HG02798 (cell line): ENCODE measurements around the gene SYT15.
"Not testable (repeated sequence)": the region's sequence is repeated elsewhere in the genome, so short reads cannot be mapped to it uniquely, and the experiment has no call there.

Experiments used
- ATAC-seq: cut with Tn5 transposase; IDR thresholded peaks from one replicate; pipeline ENCODE4 v1.9.1; 2021; ENCODE audit warnings: mild to moderate bottlenecking; ENCODE audit not compliant: unreplicated experiment, poor library complexity

SYT15 gene

DNA sequence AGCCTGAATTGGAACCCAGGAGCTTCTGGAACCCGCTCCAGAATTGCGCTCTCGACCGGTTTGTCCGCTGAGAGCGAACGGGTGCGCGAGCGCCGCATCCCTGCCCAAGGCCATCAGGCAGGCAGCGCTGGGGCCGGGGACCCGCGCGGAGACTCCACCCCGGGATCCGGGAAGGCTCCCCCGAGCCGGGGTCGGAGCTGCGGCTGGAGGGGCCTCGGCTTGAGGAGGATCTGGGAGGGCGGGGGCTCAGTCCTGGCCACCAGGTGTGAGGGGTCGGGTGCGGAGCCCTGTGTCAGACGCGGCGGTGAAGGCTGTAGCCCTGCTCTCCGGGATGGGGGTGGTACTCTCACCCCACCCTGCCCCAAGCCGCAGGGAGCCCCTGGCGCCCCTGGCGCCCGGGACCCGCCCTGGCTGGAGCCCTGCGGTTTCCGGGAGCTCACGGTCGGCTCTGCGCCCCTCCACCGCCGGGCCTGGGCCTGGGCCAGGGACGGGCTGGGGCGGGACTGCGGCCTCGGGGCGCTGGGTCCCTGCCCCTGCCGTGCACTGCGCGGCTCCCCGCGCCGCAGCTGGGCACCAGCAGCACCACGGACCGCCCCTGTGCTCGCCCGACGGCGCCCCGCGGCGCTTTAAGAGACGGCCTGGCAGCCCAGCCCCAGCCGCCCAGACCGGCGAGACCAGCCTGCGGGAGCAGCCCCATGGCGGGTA, at the start of gene SYT15:
Gene SYT15 (plus strand): TSS at position 655 of the 705 bp plus-strand sequence. CDS start 41 bp downstream, at position 696.
- ATAC-seq = not testable (repeated sequence)

DNA sequence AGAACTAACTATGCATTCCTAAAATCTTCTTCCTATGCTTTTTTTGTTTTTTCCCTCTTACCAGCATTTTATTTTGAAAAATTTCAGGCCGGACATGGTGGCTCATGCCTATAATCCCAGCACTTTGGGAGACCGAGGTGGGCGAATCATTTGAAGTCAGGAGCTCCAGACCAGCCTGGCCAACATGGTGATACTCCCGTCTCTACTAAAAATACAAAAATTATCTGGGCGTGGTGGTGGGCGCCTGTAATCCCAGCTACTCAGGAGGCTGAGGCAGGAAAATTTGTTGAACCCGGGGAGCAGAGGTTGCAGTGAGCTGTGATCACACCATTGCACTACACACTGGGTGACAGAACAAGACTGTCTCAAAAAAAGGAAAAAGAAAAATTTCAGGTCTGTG, 49.2 kb upstream of the SYT15 start:
- not testable (repeated sequence) for ATAC-seq

DNA sequence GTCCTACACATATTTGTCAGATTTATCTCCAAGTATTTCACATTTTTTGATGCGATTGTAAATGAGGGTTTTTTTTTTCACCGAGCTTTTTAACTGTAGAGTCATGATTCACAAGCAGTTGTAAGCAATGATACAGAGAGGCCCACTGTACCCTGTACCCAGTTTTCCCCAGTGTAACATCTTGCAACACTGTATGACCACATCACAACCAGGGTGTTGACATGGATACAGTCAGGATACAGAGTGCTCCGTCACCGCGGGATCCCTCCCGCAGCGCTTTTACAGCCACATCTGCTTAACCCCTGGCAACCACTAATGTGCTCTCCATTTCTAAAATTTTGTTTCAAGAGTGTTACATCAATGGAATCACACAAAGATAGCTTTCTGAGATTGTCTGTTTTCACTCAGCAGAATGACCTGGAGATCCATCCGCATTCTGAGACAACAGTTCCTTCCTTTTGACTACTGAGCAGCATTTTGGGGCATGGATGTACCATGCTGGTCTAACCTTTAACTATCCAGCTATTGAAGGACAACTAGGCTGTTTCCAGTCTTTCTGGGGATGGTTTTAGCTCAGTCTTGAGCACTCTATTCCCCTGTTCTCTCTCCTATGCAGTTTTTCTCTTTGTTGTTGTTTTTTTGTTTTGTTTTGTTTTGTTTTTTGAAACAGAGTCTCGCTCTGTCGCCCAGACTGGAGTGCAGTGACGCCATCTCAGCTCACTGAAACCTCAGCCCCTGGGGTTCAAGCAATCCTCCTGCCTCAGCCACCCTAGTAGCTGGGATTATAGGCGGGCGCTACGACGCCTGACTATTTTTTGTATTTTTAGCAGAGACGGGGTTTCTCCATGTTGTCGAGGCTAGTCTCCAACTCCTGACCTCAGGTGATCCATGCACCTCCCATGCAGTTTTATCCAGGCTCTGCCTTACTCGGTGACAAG, 48.4 kb upstream of the SYT15 start:
- no peak for ATAC-seq

DNA sequence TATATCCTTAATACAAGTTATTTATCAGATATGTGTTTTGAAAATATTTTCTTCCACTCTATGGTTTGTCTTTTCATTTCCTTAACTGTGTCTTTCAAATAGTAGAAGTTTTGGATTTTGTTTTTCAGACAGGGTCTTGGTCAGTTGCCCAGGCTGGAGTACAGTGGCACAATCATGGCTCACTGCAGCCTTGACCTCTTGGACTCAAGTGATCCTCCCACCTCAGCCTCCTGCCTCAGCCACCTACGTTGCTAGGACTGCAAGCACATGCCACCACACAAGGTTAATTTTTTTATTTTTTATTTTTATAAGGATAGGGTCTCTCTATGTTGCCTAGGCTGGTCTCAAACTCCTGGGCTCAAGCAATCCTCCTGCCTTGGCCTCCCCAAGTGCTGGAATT, 46.7 kb upstream of the SYT15 start:
- ATAC-seq = not testable (repeated sequence)

DNA sequence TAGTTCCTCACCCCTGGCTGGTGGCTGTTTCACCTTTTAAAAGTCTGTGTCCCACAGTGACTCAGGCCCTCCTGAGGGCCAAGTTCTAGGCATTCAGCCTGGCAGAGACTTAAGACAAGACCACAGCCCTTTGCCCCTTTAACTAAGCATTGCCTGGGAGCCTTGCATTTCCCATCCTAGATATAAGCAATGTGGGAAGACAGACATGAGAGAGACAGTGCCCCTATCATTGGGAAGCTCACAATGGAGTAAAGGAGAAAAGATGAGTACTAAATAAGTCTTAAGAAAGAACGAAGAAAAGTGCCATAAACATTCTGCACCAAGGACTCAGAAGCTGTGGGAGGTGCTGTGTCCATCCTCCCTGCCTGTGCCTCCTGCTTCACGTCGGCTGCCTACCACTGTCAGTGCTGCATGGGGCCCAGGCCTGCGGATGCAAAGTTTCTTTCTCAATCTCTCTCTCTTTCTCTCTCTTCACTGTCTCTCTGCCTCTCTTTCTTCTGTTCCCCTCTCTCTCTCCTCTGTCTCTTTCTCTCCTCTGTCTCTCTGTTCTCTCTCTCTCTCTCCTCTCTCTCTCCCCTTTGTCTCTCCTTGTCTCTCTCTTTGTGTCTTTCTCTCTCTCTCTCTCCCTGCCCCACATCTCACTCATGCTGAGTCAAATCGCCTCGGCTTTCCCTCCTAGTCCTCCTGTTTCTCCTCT, 44.0 kb upstream of the SYT15 start:
- no peak for ATAC-seq

DNA sequence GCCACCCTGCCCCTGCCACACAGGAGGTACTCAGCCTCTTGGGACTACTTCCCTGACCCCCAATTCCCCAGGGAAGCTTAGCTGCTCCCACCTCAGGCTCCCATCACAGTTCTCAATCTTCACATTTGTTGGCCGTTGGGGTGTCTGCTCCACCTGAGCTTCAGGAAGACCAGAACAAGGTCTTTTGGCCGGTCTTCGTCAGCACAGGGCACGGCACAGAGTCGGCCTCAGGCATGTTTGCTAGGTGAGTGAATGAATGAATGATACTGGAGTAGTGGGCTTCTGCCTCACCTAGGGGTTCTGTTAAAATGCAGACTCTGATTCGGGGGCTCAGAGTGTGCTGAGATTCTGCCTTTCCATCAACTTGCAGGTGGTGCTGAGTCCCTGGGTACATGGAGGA, 42.8 kb upstream of the SYT15 start:
- no peak for ATAC-seq

DNA sequence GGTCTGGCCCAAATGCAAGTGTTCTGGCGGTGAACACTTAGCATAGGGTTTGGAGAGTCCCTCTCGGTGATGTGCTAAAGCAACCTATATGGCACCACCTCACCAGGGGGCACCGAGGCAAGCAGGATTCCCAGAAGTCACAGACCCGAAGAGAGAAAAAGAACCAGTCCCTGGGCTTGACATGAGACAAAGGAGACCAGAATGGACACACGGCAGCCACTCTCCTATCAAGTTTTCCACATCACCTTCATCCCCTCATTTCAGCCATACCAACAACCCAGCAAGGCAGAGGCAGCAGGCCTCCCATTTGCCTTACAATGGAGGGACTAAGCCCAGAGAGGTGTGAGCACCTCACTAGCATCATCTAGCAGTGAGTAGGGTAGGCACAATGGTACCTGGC, 42.1 kb upstream of the SYT15 start:
- ATAC-seq = no peak

DNA sequence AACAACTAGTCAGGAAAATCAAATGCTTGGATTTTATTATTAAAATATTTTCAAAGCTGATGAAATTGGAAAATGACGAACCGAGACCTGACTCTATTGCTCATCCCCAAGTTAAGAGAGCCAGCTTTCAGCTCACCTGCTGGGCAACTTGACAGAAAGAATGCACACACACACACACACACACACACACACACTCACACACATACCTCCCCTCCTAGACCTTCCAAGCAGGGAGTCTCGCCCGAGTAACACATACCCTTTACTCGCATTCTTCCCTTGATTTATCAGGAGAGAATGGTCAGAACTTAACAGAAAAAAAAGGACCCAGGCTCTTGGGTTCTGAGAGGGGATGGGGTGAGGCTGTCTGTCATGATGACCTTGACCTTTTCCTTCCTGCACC, 41.6 kb upstream of the SYT15 start:
- ATAC-seq = no peak

DNA sequence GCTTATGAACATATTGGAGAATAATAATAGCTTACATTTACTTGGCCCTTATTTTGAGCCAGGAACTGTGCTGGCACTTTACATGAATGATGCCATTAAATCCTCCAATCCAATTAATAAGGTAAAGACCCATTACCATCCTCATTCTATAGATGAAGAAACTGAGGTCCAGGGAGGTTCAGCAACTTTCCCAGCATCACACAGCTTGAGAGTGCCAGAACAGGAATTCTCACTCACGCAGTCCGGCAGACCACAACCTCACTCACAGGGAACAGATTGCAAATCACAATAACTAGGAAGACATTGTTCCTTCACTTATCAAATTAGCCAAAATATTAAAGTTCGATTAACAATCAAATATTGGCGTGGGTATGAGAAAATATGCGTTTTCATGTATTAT, 40.8 kb upstream of the SYT15 start:
- no peak for ATAC-seq

DNA sequence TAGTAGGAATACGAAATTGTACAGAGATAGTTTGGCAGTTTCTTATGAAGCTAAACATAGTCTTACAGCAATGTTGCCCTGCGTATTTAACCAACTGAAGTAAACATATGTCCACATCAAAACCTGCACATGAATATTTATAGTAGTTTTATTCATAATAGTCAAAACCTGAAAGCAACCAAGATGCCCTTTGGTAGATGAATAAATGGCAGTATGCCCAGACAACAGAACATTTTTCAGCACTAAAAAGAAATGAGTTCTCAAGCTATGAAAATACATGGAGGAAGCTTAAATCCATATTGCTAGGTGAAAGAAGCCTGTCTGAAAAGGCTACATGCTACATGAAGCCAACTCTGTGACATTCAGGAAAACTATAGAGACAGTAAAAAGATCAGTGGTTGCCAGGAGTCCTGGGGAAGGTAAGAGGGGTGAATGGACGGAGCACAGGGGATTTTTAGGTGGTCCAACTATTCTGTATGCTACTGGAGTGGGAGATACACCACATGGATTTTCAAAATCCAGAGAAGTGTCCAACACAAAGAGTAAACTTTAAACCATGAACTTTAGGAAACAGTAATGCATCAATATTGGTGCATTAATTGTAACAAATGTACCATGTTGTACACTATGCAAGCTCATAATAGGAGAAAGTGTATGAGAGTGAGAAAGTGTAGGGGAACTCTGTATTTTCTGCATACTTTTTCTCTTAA, 40.1 kb upstream of the SYT15 start:
- ATAC-seq = no peak

DNA sequence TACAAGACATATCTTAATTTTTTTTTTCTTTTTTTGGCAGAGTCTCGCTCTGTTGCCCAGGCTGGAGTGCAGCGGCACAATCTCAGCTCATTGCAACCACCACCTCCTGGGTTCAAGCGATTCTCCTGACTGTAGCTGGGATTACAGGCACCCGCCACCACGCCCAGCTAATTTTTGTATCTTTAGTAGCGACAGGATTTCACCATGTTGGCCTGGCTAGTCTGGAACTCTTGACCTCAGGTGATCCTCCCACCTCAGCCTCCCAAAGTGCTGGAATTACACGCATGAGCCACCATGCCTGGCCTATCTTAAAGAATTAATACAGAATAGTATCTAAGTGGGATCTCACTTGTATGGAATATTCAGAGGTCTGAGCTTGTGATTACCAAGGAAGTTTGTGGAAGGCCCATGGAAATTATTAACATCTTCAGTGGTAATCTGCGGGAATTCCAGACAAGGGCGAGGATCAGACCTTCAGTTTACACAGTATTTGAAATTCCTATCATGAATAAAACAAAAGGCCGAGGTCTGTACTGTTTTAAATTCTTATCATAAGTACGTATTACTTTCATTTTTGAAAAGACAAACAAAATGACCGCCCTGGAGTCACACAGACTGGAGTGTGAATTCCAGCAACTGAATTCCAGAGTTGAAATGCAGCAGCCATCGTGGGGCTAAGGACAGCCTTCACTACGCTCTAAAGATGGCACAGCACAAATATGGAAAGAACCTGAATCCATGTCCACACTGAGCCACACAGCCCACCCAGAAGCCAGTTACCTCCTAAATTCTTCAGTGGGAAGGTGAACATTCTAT, 39.1 kb upstream of the SYT15 start:
- ATAC-seq = no peak

DNA sequence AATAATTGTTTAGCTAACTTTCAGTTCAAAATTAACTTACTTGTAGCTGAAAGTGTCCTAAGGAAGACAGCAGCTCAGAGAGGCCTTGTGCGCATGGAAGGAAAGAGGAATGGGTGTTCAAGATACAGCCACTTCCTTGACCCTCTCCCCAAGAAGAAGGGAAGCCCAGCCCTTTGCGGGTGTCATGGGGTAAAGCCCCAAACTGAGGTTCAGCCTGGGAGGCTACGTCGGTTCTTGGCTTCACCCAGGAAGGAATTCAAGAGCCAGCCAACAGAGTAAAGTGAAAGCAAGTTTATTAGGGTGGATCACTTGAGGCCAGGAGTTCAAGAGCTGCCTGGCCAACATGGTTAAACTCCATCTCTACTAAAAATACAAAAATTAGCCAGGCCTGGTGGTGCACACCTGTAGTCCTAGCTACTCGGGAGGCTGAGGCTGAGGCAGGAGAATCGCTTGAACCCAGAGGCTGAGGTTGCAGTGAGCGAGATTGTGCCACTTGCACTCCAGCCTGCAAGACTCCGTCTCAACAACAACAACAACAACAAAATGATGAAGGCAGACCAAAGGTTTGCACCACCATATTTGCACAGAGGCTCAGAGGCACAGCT, 38.4 kb upstream of the SYT15 start:
- no peak for ATAC-seq

DNA sequence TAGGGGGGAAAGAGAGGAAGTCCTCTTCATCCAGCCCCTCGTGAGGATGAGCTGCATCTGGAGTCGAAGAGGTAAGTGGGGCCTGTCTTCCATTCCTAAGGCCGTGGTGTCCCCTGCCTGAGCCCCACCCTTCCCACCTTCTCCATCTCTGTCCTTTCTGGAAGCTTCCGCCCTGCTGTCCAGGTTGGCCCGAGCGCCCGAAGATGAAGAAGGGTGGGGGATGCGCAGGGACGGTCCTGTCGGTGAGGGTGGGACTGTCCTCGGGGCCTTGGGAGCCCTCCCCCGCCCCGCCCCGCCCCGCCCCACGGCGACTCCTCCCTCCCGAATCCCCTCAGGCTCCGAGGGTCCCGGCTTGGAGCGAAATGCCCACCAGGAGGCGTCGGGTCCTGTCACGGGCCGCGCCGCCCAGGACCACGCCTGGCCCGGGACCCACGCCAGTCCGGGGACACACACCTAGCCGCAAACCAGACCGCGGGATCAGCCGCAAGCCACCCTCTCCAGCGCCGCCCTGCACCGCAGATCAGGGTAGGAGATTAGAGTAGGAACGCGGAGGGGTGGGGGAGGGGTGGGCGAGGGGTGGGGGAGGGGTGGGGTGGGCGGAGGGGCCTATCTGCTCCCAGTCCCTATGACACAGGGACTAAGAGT, 37.8 kb upstream of the SYT15 start:
- ATAC-seq = no peak

DNA sequence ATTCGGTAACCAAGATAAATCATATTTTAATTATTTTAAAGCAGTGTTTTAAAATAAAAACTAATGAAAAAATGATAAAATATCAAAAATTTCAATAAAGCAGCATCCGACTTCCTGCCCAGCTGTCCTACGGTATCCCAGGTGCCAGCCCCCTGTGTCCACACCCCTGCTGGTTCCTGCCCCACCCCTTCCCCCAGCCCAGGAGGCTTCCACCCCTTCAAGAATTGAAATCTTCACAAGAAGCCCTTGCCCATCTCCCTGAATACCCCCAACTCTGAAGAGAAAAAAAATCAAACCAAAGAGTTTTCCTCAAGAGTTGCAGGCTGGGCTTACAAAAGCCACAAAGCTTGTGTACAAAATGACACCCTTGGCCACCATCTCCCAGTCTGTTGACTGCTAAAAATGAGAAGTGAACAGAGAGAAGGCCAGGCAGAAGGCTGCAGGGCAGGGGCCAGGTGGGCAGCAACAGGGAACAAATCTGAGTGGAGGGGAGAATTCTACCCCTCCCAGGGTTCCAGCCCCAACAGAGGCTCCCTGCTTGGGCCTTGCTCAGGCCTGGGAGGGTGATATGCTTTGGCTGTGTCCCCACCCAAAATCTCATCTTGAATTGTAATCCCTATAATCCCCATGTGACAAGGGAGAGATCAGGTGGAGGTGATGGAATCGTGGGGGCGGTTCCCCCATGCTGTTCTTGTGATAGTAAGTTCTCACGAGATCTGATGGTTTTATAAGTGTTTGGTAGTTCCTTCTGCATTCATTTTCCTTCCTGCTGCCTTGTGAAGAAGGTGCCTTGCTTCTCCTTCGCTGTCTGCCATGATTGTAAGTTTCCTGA, 37.0 kb upstream of the SYT15 start:
- ATAC-seq = no peak

DNA sequence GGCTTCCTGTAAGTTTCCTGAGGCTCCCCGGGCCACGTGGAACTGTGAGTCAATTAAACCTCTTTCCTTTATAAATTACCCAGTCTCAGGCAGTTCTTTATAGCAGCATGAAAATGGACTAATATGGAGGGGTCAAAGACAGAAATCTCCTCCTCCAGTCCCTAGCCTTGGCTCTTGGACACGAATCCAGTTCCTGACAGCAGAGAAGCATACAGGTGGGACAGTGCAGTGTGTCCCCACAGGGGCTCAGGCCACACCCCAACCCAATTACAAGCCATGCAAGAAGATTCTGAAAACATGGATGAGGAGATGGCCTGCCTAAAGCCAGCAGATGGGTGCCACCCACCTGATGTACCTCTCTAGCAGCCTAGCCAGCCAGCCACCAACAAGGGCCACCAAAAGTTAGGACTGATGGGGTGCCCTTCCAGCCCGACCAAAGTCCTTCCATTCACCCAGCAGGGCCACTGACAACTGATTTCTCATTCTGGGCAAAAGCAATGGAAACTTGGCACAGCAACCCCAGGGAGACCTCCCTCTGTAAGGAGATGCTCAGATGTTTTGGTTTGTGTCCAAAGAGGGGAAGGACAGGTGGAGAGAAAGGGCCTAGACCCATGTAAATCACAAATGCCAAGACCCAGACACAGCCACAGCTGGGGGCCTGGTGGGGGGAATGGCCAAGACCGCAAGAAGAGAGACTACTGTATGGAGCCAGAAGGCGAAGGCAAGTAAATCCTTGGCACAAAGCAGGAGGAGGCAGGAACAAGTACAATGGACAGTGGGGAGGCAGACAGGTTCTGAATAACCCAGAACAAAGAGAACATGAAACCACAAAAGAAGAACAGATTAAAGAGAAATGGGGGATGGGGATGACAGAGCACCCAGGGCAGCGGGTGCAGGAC, 36.1 kb upstream of the SYT15 start:
- ATAC-seq = no peak

DNA sequence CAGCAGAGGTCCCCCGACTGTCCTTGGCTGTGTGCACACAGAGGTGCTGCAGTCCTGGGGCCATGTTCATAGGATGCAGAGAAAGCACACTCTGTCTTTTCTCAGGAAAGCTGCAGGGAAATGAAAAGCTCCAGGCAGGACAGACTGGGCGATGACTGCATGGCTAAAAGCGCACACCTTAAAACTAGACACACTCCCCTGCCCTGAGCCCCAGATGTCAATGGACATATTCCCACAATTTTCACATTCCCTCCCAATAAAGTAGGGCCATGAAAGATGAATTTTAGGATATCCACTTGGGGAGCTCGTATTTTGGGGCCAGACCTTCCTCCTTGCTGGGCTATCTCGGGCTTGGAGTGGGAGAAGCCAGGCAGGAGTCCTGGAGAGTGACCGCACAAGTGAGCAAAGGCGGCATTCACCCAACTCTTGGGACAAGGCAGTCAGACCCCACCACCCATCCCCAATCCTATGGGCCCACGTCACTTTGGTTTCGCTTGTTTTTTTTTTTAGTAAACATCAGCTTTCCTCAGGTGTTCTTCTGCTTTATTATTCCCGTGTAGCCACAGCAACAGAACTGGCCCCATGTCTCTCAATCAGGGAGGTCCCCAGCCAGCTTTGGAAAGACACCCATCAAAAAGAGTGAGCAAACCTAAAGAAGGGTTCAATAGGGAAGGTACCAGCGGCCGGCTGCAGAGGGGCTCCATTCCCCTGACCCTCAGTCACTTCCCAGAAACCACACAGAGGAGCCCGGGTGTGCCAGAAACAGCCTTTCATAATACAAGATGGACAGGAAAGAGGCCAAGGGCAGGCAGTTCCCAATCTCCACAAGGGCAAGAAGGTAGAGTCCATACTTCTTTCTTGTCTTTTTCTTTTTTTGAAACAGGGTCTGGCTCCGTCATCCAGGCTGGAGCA, 35.2 kb upstream of the SYT15 start:
- no peak for ATAC-seq
